Cardiac muscle cell (in vitro differentiated cells and primary cell): ENCODE data around the gene SDC3. TPM values are rescaled to one million over a fixed set of nuclear protein-coding genes. Genes with fewer than 3 reads are reported as not detected.
A peak's percentile ranks its signal among the peaks of the same experiment; 100 is the strongest.

Source experiments
- DNase-seq, 2 donors: peaks; one replicate each; pipeline versions ENCODE4 v3.0.0 to v3.0.0-alpha.2; 2010 to 2017; ENCODE audit warnings: low read depth in 1 of 2, low spot score in 1 of 2
- H3K27ac ChIP-seq: fragments of 200-600 bp; sonication (generic); 2 replicates; pipeline ENCODE4 v1.5.1; 2016
- H3K27me3 ChIP-seq: fragments of 200-600 bp; sonication (generic); 2 replicates; pipeline ENCODE4 v1.6.0; 2016; ENCODE audit warnings: control low read depth
- H3K36me3 ChIP-seq: fragments of 200-600 bp; sonication (generic); 2 replicates; pipeline ENCODE4 v1.5.1; 2016; ENCODE audit warnings: control low read depth
- H3K4me1 ChIP-seq: fragments of 200-600 bp; sonication (generic); 2 replicates; pipeline ENCODE4 v1.8.1; 2017; ENCODE audit warnings: low read depth, mild to moderate bottlenecking, mixed run types
- H3K4me3 ChIP-seq: fragments of 200-600 bp; sonication (generic); 2 replicates; pipeline ENCODE4 v1.5.1; 2016; ENCODE audit warnings: mild to moderate bottlenecking
- H3K9me3 ChIP-seq: fragments of 200-600 bp; sonication (generic); 2 replicates; pipeline ENCODE4 v1.5.1; 2017; ENCODE audit warnings: low read depth, mild to moderate bottlenecking, control low read depth
- polyA plus RNA-seq: library from polyadenylated mRNA; unstranded; fragments of >200 nt; fragmentation: Nextera tagmentation; extraction: Ambion mirVana; gene quantifications from 2 replicates; pipeline ENCODE4 v1.2.1, GENCODE V29; 2016
- total RNA-seq: library from RNA; depleted of rRNA; stranded (reverse); fragments of >200 nt; gene quantifications from 2 replicates; pipeline ENCODE4 v1.2.3, GENCODE V29; 2016
- TF ChIP-seq, protein P1 (sequence below): IDR thresholded peaks from 2 replicates; pipeline ENCODE4 v1.5.1; 2012; ENCODE audit warnings: low read depth, mild to moderate bottlenecking, low read length

Gene SDC3
- total and polyA plus RNA-seq, 2 experiments from 2014 or later, result 85.2 to 89.2 TPM

DNA sequence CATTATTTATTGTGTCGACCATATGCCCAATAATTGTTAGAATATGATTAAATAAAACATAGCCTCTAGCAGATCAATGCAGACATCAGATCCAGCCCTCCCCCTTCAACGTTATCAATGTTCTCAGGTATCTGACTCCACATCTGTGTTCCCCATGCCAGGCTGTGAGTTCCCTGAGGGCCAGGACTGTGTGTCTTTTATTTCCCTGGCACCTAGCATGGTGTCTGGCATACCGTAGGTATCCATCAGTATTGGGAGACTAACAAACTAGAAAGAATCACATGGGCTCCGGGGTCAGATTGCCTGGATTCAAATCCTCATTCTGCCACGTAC, 48.3 kb downstream of the SDC3 start:
- TF ChIP-seq, protein P1, sequence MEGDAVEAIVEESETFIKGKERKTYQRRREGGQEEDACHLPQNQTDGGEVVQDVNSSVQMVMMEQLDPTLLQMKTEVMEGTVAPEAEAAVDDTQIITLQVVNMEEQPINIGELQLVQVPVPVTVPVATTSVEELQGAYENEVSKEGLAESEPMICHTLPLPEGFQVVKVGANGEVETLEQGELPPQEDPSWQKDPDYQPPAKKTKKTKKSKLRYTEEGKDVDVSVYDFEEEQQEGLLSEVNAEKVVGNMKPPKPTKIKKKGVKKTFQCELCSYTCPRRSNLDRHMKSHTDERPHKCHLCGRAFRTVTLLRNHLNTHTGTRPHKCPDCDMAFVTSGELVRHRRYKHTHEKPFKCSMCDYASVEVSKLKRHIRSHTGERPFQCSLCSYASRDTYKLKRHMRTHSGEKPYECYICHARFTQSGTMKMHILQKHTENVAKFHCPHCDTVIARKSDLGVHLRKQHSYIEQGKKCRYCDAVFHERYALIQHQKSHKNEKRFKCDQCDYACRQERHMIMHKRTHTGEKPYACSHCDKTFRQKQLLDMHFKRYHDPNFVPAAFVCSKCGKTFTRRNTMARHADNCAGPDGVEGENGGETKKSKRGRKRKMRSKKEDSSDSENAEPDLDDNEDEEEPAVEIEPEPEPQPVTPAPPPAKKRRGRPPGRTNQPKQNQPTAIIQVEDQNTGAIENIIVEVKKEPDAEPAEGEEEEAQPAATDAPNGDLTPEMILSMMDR, result no peak
- no peaks in the 10 kb centered on the region for H3K36me3 ChIP-seq
- no peak for DNase-seq

DNA sequence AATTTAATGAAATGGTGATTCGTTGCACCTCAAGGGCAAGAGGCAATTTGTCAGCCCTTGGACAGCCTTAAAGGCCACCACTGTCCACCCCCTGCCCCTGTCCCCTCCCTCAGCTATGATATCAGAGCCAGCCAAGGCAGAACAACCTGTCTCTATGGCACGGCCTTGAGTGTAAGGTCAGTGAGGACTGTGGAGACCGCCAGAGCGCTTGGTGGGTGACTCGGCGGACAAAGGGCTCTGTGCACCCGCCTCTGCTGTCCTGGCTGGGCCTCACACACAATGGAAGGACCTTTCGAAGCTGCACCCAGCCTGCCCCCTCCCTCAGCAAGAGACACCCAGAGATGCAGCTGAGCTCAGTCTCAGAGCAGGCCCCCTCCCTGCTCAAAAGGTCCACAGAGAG, 50.6 kb downstream of the SDC3 start:
- no peak overlapping the region for H3K27ac ChIP-seq
- H3K4me1 ChIP-seq, result peaks cover 20% of the 10 kb centered on the region
- DNase-seq, result no peak
- no peak overlapping the region for H3K4me3 ChIP-seq
- no peaks in the 10 kb centered on the region for H3K36me3 ChIP-seq
- TF ChIP-seq, protein P1, result no peak
- no peaks in the 10 kb centered on the region for H3K9me3 ChIP-seq
- H3K27me3 ChIP-seq, result no peaks in the 10 kb centered on the region

More for the DNA sequence above, 48.3 kb downstream of the SDC3 start:
- Histone ChIP-seq H3K27me3 (no peaks in the 10 kb centered on the region), H3K9me3 (no peaks in the 10 kb centered on the region), H3K4me3 (no peak overlapping the region), H3K4me1 (peaks cover 10% of the 10 kb centered on the region), H3K27ac (no peak overlapping the region)

DNA sequence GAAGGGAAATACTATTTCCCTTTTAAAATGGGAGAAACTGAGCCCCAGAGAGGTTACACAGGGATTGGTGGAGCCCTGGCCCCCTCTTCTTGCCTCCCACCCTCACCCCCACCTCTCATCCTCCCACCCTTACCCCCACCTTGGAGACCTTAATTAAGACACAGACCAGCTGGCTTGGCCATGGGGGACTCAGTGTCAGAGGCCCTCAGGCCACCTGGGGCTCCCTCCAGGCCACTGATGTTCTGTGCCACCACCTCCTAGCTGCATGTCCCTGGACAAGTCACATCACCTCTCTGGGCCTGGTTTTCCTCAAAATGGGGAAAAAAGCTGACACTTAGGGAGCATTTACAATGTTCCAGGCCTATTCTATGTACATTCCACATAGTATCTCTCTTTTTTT, 51.5 kb downstream of the SDC3 start:
- no peak for DNase-seq
- Histone ChIP-seq H3K36me3 (no peaks in the 10 kb centered on the region), H3K4me1 (peaks cover 20% of the 10 kb centered on the region), H3K27me3 (no peaks in the 10 kb centered on the region), H3K4me3 (no peak overlapping the region), H3K27ac (no peak overlapping the region), H3K9me3 (no peaks in the 10 kb centered on the region)
- TF ChIP-seq, protein P1, result no peak

DNA sequence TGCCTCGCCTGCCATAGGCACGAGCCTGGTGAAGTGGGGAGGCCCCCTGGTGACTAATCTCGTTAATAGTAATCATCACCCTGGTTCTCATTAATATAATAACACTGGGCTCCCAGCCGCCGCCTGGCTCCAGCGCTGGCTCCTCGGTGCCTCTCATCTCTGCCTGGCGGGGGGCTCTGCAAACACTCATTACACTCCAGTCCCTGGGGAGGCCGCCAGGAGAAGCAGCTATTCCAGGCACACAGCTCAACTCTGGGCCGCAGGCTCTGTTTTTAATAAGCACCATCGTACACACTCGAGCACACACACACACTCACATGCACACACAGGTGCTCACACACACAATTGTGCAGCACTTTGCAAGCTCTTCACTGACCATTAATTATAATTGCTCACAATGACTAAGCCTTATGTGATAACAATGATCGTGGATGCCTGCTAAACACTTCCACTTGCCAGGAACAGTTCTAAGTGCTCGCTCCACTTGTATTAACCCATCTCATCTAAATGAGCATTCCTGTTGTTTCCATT, 52.2 kb downstream of the SDC3 start:
- peak in 1 of 2 donors; percentile 37 for DNase-seq
- H3K4me3 ChIP-seq, result no peak overlapping the region
- H3K27ac ChIP-seq, result no peak overlapping the region
- TF ChIP-seq, protein P1, result peak; percentile 4
- H3K9me3 ChIP-seq, result no peaks in the 10 kb centered on the region
- no peaks in the 10 kb centered on the region for H3K36me3 ChIP-seq
- H3K27me3 ChIP-seq, result no peaks in the 10 kb centered on the region
- peaks cover 20% of the 10 kb centered on the region for H3K4me1 ChIP-seq

DNA sequence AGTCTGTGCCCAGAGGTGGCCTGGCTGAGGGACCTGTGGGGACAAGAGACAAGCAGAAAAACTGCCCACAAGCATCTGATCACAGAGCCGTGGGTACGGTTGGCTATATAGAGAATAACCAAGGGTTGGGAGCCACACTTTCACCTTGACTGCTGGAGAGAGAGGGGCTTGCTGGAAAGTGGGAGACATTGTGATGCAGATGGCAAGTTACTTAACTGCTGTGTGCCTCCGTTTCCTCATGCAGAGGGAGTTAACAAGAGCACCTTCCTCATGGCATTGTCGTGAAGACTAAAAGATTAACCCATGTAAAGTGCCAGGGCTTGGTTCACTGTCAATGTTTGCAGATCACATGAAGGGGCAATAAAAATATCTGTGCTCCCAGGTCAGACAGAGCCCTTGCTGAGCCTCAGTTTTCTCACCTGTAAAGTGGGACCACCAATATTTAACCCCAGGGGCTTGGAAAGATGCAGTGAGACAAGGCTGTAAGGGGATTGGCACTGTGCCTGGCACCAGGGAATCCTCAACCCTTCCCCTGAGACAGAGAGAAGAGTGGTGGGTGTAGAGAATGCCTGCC, 52.8 kb downstream of the SDC3 start:
- Histone ChIP-seq H3K27me3 (no peaks in the 10 kb centered on the region), H3K4me1 (peaks cover 20% of the 10 kb centered on the region)
- TF ChIP-seq, protein P1, result no peak

More for the DNA sequence above, 52.8 kb downstream of the SDC3 start:
- DNase-seq, result no peak
- H3K27ac ChIP-seq, result no peak overlapping the region
- no peaks in the 10 kb centered on the region for H3K9me3 ChIP-seq
- no peak overlapping the region for H3K4me3 ChIP-seq
- no peaks in the 10 kb centered on the region for H3K36me3 ChIP-seq
